SU-DHL-6 (cell line): ENCODE data around the gene PIAS2.

Source experiments
- H2AFZ ChIP-seq: fragments of 200-600 bp; sonication (generic); 2 replicates; pipeline ENCODE4 v1.6.1; 2014; ENCODE audit warnings: low read depth, mild to moderate bottlenecking, moderate library complexity, mixed read lengths, antibody characterized with exemption, low read length; ENCODE audit not compliant: severe bottlenecking
- H3F3A ChIP-seq: fragments of 200-600 bp; shearing (Covaris generic); 2 replicates; pipeline ENCODE4 v1.6.0; 2016; ENCODE audit warnings: antibody characterized with exemption, mild to moderate bottlenecking; ENCODE audit not compliant: insufficient read depth
- H3K27ac ChIP-seq: fragments of 200-600 bp; sonication (generic); 2 replicates; pipeline ENCODE4 v1.5.1; 2016; ENCODE audit warnings: low read depth, mild to moderate bottlenecking, low read length, moderate library complexity, mixed read lengths
- H3K27me3 ChIP-seq: fragments of 200-600 bp; sonication (generic), shearing (Covaris generic); 2 replicates; pipeline ENCODE4 v1.6.0; 2014; ENCODE audit warnings: mild to moderate bottlenecking, low read length
- H3K36me3 ChIP-seq: fragments of 200-600 bp; sonication (generic); 2 replicates; pipeline ENCODE4 v1.6.1; 2014; ENCODE audit warnings: mild to moderate bottlenecking, low read length, mixed read lengths
- H3K4me2 ChIP-seq: fragments of 300-600, 200-600 bp; shearing (Covaris generic), sonication (generic); 2 replicates; pipeline ENCODE4 v1.6.0; 2014; ENCODE audit warnings: low read length, low read depth, mild to moderate bottlenecking; ENCODE audit not compliant: poor library complexity, severe bottlenecking
- H3K4me3 ChIP-seq: fragments of 200-600 bp; sonication (generic); 2 replicates; pipeline ENCODE4 v1.5.1; 2014; ENCODE audit warnings: antibody characterized with exemption, low read length, mild to moderate bottlenecking, mixed read lengths; ENCODE audit not compliant: insufficient read depth, poor library complexity, severe bottlenecking
- H3K79me2 ChIP-seq: fragments of 200-600 bp; sonication (generic); 2 replicates; pipeline ENCODE4 v1.6.1; 2014; ENCODE audit warnings: mild to moderate bottlenecking, low read length, moderate library complexity; ENCODE audit not compliant: insufficient read depth
- H3K9ac ChIP-seq: fragments of 200-600 bp; sonication (generic); 2 replicates; pipeline ENCODE4 v1.7.0; 2014; ENCODE audit warnings: mild to moderate bottlenecking, low read length
- H3K9me2 ChIP-seq: fragments of 200-600 bp; sonication (generic); replicated peaks from 2 replicates; pipeline ENCODE4 v1.6.1; 2014; ENCODE audit warnings: low read length; ENCODE audit not compliant: insufficient read depth
- H3K9me3 ChIP-seq: fragments of 200-600 bp; sonication (generic); 2 replicates; pipeline ENCODE4 v1.6.1; 2014; ENCODE audit warnings: low read length, mixed read lengths; ENCODE audit not compliant: insufficient read depth
- H4K20me1 ChIP-seq: fragments of 200-600 bp; sonication (generic); 2 replicates; pipeline ENCODE4 v1.6.1; 2014; ENCODE audit warnings: low read depth, mild to moderate bottlenecking, antibody characterized with exemption, low read length, moderate library complexity, mixed read lengths
- CTCF ChIP-seq: fragments of 200-600 bp; sonication (generic); IDR thresholded peaks from one replicate; pipeline ENCODE4 v1.5.1; 2017; ENCODE audit warnings: antibody characterized with exemption, mild to moderate bottlenecking, low read length, moderate library complexity; ENCODE audit not compliant: insufficient read depth, poor library complexity, severe bottlenecking
- EZH2phosphoT487 ChIP-seq: fragments of 200-600 bp; sonication (generic), shearing (Covaris generic); conservative IDR thresholded peaks from 2 replicates; pipeline ENCODE4 v1.6.1; 2018; ENCODE audit warnings: mild to moderate bottlenecking, antibody characterized with exemption, low read length, moderate library complexity, mixed read lengths

Gene PIAS2

DNA sequence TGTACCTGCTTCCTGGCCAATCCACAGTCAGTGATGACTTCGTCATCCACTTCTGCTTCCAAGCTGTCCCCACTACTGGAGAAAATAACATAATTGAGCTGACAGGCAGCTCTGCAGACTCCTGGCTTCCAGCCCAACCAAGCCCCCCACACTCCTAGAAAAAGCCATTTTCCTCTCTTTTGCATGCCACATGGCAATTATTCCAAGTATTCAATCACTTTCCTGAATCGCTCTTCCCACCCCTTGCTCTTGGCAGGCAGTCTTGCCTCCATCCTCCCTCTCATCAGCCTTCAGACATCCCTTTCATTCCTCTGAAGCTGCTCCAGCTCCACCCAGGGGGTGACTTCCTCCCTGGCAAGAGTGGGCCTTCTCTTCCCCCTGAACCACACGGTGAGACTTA is 146.2 kb downstream of the PIAS2 start:
- H3K9me2 ChIP-seq: no peaks in the 10 kb centered on the region
- no peaks in the 10 kb centered on the region for H4K20me1 ChIP-seq
- no peaks in the 10 kb centered on the region for H3F3A ChIP-seq
- H3K27ac ChIP-seq: no peak overlapping the region
- H3K36me3 ChIP-seq: no peaks in the 10 kb centered on the region
- no peak overlapping the region for H3K4me2 ChIP-seq
- no peak overlapping the region for H2AFZ ChIP-seq
- no peaks in the 10 kb centered on the region for H3K9me3 ChIP-seq
- no peak overlapping the region for H3K4me3 ChIP-seq
- H3K9ac ChIP-seq: no peak overlapping the region
- H3K79me2 ChIP-seq: no peaks in the 10 kb centered on the region
- TF ChIP-seq CTCF (no peak), EZH2phosphoT487 (no peak)
- H3K27me3 ChIP-seq: no peaks in the 10 kb centered on the region

DNA sequence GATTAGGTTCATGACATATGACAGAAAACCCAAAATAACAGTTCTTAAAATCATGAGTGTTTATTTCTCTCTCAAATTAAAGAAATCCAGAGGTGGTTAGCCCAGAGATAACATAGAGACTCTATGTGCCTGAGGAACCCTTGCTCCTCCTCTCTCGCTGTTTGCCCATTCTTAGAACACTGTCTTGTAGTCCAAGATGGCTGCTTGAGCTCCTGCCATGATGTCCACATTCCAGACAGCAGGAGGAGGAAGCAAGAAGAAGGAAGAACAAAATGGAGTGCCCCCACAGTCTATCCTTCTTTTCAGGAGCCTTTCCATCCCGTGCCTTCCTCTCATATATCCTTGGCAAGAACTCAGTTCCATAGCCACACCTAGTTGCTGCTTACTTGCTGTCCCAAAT is 146.6 kb downstream of the PIAS2 start:
- H3K27ac ChIP-seq: no peak overlapping the region
- no peaks in the 10 kb centered on the region for H3K9me2 ChIP-seq
- no peak overlapping the region for H3K9ac ChIP-seq
- no peaks in the 10 kb centered on the region for H3K27me3 ChIP-seq
- H3K4me3 ChIP-seq: no peak overlapping the region
- no peaks in the 10 kb centered on the region for H3F3A ChIP-seq
- no peak overlapping the region for H3K4me2 ChIP-seq
- no peaks in the 10 kb centered on the region for H4K20me1 ChIP-seq
- H2AFZ ChIP-seq: no peak overlapping the region
- TF ChIP-seq EZH2phosphoT487 (no peak), CTCF (no peak)
- H3K36me3 ChIP-seq: no peaks in the 10 kb centered on the region
- H3K9me3 ChIP-seq: no peaks in the 10 kb centered on the region
- no peaks in the 10 kb centered on the region for H3K79me2 ChIP-seq

- Histone ChIP-seq H3K27me3 (no peaks in the 10 kb centered on the region), H3K36me3 (no peaks in the 10 kb centered on the region), H3F3A (no peaks in the 10 kb centered on the region), H3K9ac (no peak overlapping the region), H2AFZ (no peak overlapping the region), H3K4me2 (no peak overlapping the region), H4K20me1 (no peaks in the 10 kb centered on the region), H3K27ac (no peak overlapping the region), H3K4me3 (no peak overlapping the region), H3K9me2 (no peaks in the 10 kb centered on the region), H3K79me2 (no peaks in the 10 kb centered on the region), H3K9me3 (no peaks in the 10 kb centered on the region)
- TF ChIP-seq EZH2phosphoT487 (no peak), CTCF (no peak)
Observed at GRCh38 chr18:46768166-46768921, 149.0 kb downstream of the PIAS2 start.
